Uterus (tissue), 4 donors: ENCODE measurements around the gene SLC22A23. TPM values are rescaled to one million over a fixed set of nuclear protein-coding genes. Genes with fewer than 3 reads are reported as not detected.

Source experiments
- DNase-seq, 2 donors: peaks; one replicate each; pipeline ENCODE4 v3.0.0-alpha.2; 2019 to 2020
- H3K27ac ChIP-seq, 2 donors: fragments of 200-600 bp; sonication (generic); 1 replicate in 1 of 2; 2 replicates in 1 of 2; pipeline ENCODE4 v1.5.1; 2016 to 2018
- H3K27me3 ChIP-seq, 2 donors: fragments of 200-600 bp; sonication (generic); one replicate each; pipeline ENCODE4 v1.5.1; 2018 to 2019; ENCODE audit warnings: control low read depth in 1 of 2
- H3K36me3 ChIP-seq, 2 donors: fragments of 200-600 bp; sonication (generic); one replicate each; pipeline ENCODE4 v1.5.1; 2019; ENCODE audit warnings: control low read depth in 1 of 2
- H3K4me1 ChIP-seq, 2 donors: fragments of 200-600 bp; sonication (generic); one replicate each; pipeline ENCODE4 v1.5.1; 2018 to 2019; ENCODE audit warnings: control low read depth in 1 of 2
- H3K4me3 ChIP-seq, 2 donors: fragments of 200-600 bp; sonication (generic); 1 replicate in 1 of 2; 2 replicates in 1 of 2; pipeline ENCODE4 v1.5.1; 2018 to 2019; ENCODE audit warnings: mild to moderate bottlenecking in 1 of 2
- H3K9me3 ChIP-seq, 2 donors: fragments of 200-600 bp; sonication (generic); one replicate each; pipeline ENCODE4 v1.5.1; 2019; ENCODE audit warnings: control low read depth in 1 of 2
- POLR2A ChIP-seq, 2 donors: fragments of 450-650 bp; IDR thresholded peaks; one replicate each; pipeline ENCODE4 v1.6.1; 2016; ENCODE audit warnings: antibody characterized with exemption in 2 of 2, mild to moderate bottlenecking in 1 of 2, moderate library complexity in 1 of 2
- intact Hi-C: fragments of 100-400 bp; cut with DNase I; formaldehyde crosslinking; loops from one replicate; pipeline ENCODE4 v1.15.1; 2023; ENCODE audit warnings: low total_unique reads
- total RNA-seq, 4 donors: library from RNA; depleted of rRNA in 3 of 4; stranded (reverse); fragments of >200 nt in 3 of 4; gene quantifications; one replicate each; pipeline versions ENCODE4 v1.1.0 to v1.2.4, GENCODE V29; 2014 to 2023
- TF ChIP-seq, protein P1 (sequence below), 4 experiments: fragments of 200-600 bp in 2 of 4; fragments of 450-650 bp in 2 of 4; sonication (generic) in 2 of 4; IDR thresholded peaks; one replicate each; pipeline ENCODE4 v1.5.1; 2016 to 2019; ENCODE audit warnings: antibody characterized with exemption in 4 of 4, mild to moderate bottlenecking in 2 of 4, moderate library complexity in 1 of 4
- donor health status: DM: yes; HTN: yes; CAD: no.

Gene SLC22A23
- total RNA-seq, 4 donors from 2014 or later = 5.4 to 27.6 (median 9.7) TPM

DNA sequence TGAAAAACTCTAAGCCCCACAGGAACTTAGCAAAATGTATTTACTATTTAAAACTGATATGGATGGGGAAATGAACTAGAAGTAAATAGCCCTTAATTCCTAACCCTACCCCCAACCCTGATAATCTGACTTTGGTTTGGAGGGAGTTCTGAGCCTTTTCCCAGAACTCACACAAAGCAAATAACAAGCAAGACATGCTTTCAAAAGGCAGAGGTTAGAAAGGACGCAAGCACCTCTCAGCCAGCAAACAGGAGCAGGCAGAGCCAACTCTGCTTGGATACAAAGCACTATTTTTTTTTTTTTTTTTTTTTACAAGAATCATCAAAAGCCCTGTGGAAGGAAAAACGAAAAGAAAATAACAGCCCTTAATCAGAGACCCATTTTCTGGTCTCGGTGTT lies 58.7 kb downstream of the SLC22A23 start:
- H3K27ac ChIP-seq = peak overlapping the region in 1 of 2 donors; percentile 60
- no peaks in the 10 kb centered on the region for H3K36me3 ChIP-seq
- H3K4me1 ChIP-seq = peaks cover 0 to 8% of the 10 kb centered on the region in 2 donors
- no peak overlapping the region for H3K4me3 ChIP-seq
- DNase-seq = no peak
- no peaks in the 10 kb centered on the region for H3K27me3 ChIP-seq
- no peaks in the 10 kb centered on the region for H3K9me3 ChIP-seq
- no peak for TF ChIP-seq POLR2A (IDR thresholded peaks at IDR 0.05)
- TF ChIP-seq, protein P1, sequence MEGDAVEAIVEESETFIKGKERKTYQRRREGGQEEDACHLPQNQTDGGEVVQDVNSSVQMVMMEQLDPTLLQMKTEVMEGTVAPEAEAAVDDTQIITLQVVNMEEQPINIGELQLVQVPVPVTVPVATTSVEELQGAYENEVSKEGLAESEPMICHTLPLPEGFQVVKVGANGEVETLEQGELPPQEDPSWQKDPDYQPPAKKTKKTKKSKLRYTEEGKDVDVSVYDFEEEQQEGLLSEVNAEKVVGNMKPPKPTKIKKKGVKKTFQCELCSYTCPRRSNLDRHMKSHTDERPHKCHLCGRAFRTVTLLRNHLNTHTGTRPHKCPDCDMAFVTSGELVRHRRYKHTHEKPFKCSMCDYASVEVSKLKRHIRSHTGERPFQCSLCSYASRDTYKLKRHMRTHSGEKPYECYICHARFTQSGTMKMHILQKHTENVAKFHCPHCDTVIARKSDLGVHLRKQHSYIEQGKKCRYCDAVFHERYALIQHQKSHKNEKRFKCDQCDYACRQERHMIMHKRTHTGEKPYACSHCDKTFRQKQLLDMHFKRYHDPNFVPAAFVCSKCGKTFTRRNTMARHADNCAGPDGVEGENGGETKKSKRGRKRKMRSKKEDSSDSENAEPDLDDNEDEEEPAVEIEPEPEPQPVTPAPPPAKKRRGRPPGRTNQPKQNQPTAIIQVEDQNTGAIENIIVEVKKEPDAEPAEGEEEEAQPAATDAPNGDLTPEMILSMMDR (IDR thresholded peaks at IDR 0.05) = no peak
- intact Hi-C loops = no loop called here

DNA sequence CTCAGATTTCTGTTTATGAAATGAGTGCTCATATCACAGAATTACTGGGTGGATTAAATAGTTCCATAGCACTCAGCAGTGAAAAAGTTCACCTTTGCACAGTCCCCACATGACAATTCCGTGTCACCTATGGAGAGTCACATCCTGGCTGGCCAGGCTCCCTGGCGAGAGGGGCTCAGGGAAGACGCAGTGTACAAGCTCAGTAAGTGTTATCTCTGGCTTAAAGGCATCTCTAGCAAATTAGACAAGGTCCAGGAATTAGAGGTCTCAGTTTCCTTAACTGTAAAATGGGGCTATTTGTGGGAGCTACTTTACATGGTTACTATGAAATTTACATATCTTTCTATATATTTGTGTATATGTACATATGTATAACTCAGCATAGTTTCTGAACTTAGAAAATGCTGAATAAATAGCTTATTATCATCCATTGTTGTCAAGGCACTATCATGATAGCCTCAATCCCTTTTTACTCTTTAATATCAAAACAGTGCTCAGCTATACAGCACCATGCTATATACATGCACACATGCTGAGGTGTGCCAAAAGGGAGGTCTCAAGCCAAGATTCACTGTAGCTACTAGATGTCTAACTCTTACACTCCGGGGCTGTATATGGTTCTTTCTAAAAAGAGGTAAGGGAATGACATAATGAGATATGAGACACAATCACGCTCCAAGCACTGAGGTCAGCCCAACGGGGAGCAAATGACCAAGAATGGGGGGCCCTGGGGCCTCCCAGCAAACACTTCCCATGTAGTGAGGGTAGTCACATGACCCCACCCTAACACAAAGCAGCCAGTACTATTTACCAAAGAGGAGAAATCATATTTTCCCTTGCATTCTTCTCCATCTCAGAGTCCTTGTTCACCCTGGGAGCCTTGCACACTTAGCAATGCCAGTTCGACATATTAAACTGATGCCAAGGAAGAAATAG lies 59.4 kb downstream of the SLC22A23 start:
- H3K4me1 ChIP-seq = peaks cover 0 to 7% of the 10 kb centered on the region in 2 donors
- no peaks in the 10 kb centered on the region for H3K9me3 ChIP-seq
- TF ChIP-seq, protein P1 (IDR thresholded peaks at IDR 0.05) = no peak
- TF ChIP-seq POLR2A (IDR thresholded peaks at IDR 0.05) = no peak
- no peaks in the 10 kb centered on the region for H3K27me3 ChIP-seq
- H3K27ac ChIP-seq = peak overlapping the region in 1 of 2 donors; percentile 28
- intact Hi-C loops = no loop called here
- no peaks in the 10 kb centered on the region for H3K36me3 ChIP-seq
- no peak for DNase-seq
- no peak overlapping the region for H3K4me3 ChIP-seq

DNA sequence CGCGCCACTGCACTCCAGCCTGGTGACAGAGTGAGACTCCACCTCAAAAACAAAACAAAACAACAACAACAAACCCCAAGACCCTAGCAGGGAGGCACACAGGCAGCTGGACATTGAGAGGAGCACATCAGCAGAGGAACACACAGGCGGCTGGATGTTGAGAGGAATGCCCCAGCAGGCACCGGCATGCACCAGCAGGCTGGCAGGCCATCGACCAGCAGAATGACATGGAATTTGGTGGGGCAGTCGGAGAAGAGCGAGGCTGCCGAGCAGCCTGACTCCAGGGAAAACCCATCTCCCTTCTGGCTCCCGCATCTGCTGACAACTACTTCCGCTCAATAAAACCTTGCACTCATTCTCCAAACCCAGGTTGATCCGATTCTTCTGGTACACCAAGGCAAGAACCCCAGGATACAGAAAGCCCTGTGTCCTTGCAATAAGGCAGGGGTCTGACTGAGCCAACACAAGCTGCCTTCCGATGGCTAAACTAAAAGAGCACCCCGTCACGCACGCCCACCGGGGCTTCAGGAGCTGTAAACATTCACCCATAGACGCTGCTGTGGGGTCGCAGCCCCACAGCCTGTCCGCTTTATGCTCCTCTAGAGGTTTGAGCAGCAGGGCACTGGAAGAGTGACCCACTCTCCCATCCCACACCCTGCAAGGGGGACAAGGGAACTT lies 60.2 kb downstream of the SLC22A23 start:
- DNase-seq = no peak
- Histone ChIP-seq H3K9me3 (no peaks in the 10 kb centered on the region), H3K4me1 (peaks cover 0 to 4% of the 10 kb centered on the region in 2 donors), H3K4me3 (no peak overlapping the region), H3K27me3 (no peaks in the 10 kb centered on the region), H3K27ac (no peak overlapping the region), H3K36me3 (no peaks in the 10 kb centered on the region)
- TF ChIP-seq, protein P1 (IDR thresholded peaks at IDR 0.05) = no peak
- no peak for TF ChIP-seq POLR2A (IDR thresholded peaks at IDR 0.05)
- intact Hi-C loops = no loop called here

DNA sequence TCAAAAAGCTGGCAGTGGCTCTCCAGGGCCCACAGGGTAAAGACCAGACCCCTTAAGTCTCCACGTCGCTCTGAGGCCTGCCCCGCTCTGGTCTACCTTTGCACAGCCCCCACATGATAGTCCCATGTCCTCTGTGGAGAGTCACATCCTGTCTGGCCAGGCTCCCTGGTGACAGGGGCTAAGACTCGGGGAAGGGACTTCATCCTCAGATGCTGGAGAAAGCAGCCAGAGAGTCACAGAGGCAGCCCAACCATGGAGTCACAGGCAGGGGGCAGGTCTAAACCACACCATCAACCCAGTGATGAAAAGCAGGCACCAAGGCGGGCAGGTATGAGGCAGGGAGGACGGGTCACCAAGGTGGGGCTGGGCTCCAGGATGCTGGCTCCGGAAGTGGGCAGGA lies 62.2 kb downstream of the SLC22A23 start:
- intact Hi-C loops = no loop called here
- H3K9me3 ChIP-seq = no peaks in the 10 kb centered on the region
- H3K36me3 ChIP-seq = no peaks in the 10 kb centered on the region
- H3K4me3 ChIP-seq = no peak overlapping the region
- no peak overlapping the region for H3K27ac ChIP-seq
- no peak for DNase-seq
- peaks cover 0 to 4% of the 10 kb centered on the region in 2 donors for H3K4me1 ChIP-seq
- TF ChIP-seq, protein P1 (IDR thresholded peaks at IDR 0.05) = no peak
- no peak for TF ChIP-seq POLR2A (IDR thresholded peaks at IDR 0.05)
- H3K27me3 ChIP-seq = no peaks in the 10 kb centered on the region

DNA sequence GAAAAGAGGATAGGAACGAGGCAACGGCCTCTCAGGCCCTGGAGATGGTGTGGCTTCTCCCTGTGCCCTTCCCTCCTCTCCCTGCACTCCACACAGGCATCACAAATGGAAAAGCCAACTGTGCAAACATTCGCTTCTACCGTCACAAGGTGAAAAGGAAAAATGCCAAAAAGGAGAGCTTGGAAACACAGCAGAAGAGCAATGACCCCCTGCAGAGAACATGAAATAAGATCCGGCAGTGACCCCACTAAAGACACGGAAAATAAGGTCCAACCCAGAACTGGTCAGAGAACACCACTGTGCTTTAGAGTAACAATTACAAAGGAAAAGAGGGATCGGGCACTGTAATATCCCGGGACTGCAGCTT lies 63.0 kb downstream of the SLC22A23 start:
- H3K4me1 ChIP-seq = peaks cover 0 to under 1% of the 10 kb centered on the region in 2 donors
- no peak for DNase-seq
- no peaks in the 10 kb centered on the region for H3K27me3 ChIP-seq
- intact Hi-C loops = no loop called here
- no peak overlapping the region for H3K4me3 ChIP-seq
- H3K36me3 ChIP-seq = no peaks in the 10 kb centered on the region
- H3K9me3 ChIP-seq = no peaks in the 10 kb centered on the region
- TF ChIP-seq, protein P1 (IDR thresholded peaks at IDR 0.05) = no peak
- no peak for TF ChIP-seq POLR2A (IDR thresholded peaks at IDR 0.05)
- no peak overlapping the region for H3K27ac ChIP-seq
